Endothelial cell (in vitro differentiated cells): ENCODE measurements around the gene ERMAP. TPM values are rescaled to one million over a fixed set of nuclear protein-coding genes. Genes with fewer than 3 reads are reported as not detected.

Experiments
- DNase-seq: peaks from one replicate; pipeline ENCODE4 v3.0.0; 2021; ENCODE audit warnings: low spot score
- H3K27ac Mint-ChIP-seq: one replicate; pipeline ENCODE4 v1.8.0; 2021; ENCODE audit warnings: mixed read lengths, inconsistent platforms; ENCODE audit not compliant: unreplicated experiment
- H3K27me3 Mint-ChIP-seq: one replicate; pipeline ENCODE4 v1.8.0; 2021; ENCODE audit warnings: mild to moderate bottlenecking, moderate library complexity, mixed read lengths, inconsistent platforms; ENCODE audit not compliant: unreplicated experiment
- H3K36me3 Mint-ChIP-seq: one replicate; pipeline ENCODE4 v1.8.0; 2021; ENCODE audit warnings: mild to moderate bottlenecking, low read depth, mixed read lengths, inconsistent platforms; ENCODE audit not compliant: unreplicated experiment
- H3K4me1 Mint-ChIP-seq: one replicate; pipeline ENCODE4 v1.8.0; 2021; ENCODE audit warnings: mild to moderate bottlenecking, mixed read lengths, inconsistent platforms; ENCODE audit not compliant: unreplicated experiment
- H3K4me3 Mint-ChIP-seq: one replicate; pipeline ENCODE4 v1.8.0; 2021; ENCODE audit warnings: mild to moderate bottlenecking, mixed read lengths, inconsistent platforms; ENCODE audit not compliant: unreplicated experiment
- H3K9me3 Mint-ChIP-seq: one replicate; pipeline ENCODE4 v1.8.0; 2021; ENCODE audit warnings: mixed read lengths, inconsistent platforms; ENCODE audit not compliant: unreplicated experiment
- CTCF ChIP-seq: fragments of 200-600 bp; sonication (generic); IDR thresholded peaks from one replicate; pipeline ENCODE4 v1.5.0; 2021; ENCODE audit warnings: antibody characterized with exemption; ENCODE audit not compliant: unreplicated experiment
- total RNA-seq: library from RNA; stranded (reverse); fragmentation: NEBNext Ultra II Directional; extraction: Animal tissue kit (Norgen Biotek cat#: 25700); gene quantifications from one replicate; pipeline ENCODE4 v1.2.1, GENCODE V29; 2021; ENCODE audit not compliant: unreplicated experiment

ERMAP gene
- total RNA-seq, 1 donor from 2014 or later: 12.4 TPM

- Mint-ChIP-seq H3K4me1 (peaks cover 16% of the 10 kb centered on the region), H3K27ac (no peak overlapping the region), H3K9me3 (no peaks in the 10 kb centered on the region), H3K36me3 (no peaks in the 10 kb centered on the region), H3K27me3 (peaks cover 4% of the 10 kb centered on the region), H3K4me3 (no peak overlapping the region)
- DNase-seq: no peak
- TF ChIP-seq CTCF: no peak
Measured at GRCh38 chr1:42873670-42874069, 56.7 kb downstream of the ERMAP start.

GRCh38 chr1:42876009-42876408 lies 59.1 kb downstream of the ERMAP start:
- peaks cover 16% of the 10 kb centered on the region for H3K4me1 Mint-ChIP-seq
- H3K36me3 Mint-ChIP-seq: no peaks in the 10 kb centered on the region
- DNase-seq: no peak
- peaks cover 4% of the 10 kb centered on the region for H3K27me3 Mint-ChIP-seq
- no peak overlapping the region for H3K27ac Mint-ChIP-seq
- no peak overlapping the region for H3K4me3 Mint-ChIP-seq
- no peaks in the 10 kb centered on the region for H3K9me3 Mint-ChIP-seq
- TF ChIP-seq CTCF: no peak

- H3K36me3 Mint-ChIP-seq: no peaks in the 10 kb centered on the region
- H3K27ac Mint-ChIP-seq: no peak overlapping the region
- peaks cover 16% of the 10 kb centered on the region for H3K4me1 Mint-ChIP-seq
- H3K27me3 Mint-ChIP-seq: peaks cover 4% of the 10 kb centered on the region
- no peak for TF ChIP-seq CTCF
- H3K9me3 Mint-ChIP-seq: no peaks in the 10 kb centered on the region
- no peak for DNase-seq
- H3K4me3 Mint-ChIP-seq: no peak overlapping the region
Measured at GRCh38 chr1:42877380-42877779, 60.5 kb downstream of the ERMAP start.

GRCh38 chr1:42880384-42880783 lies 63.5 kb downstream of the ERMAP start:
- peaks cover 5% of the 10 kb centered on the region for H3K4me1 Mint-ChIP-seq

More at GRCh38 chr1:42880384-42880783, 63.5 kb downstream of the ERMAP start:
- DNase-seq: no peak
- no peak overlapping the region for H3K27ac Mint-ChIP-seq
- peaks cover 4% of the 10 kb centered on the region for H3K27me3 Mint-ChIP-seq
- H3K36me3 Mint-ChIP-seq: no peaks in the 10 kb centered on the region
- no peak for TF ChIP-seq CTCF
- H3K4me3 Mint-ChIP-seq: no peak overlapping the region
- H3K9me3 Mint-ChIP-seq: no peaks in the 10 kb centered on the region
